Endodermal cell (in vitro differentiated cells): ENCODE results near the gene RPL19. TPM values are rescaled to one million over a fixed set of nuclear protein-coding genes. Genes with fewer than 3 reads are reported as not detected.
A peak's percentile ranks its signal among the peaks of the same experiment; 100 is the strongest.
"Not testable (repeated sequence)": the region's sequence is repeated elsewhere in the genome, so short reads cannot be mapped to it uniquely, and the experiment has no call there.

Experiments
- DNase-seq: peaks from one replicate; pipeline ENCODE4 v3.0.0-alpha.2; 2017
- H3K27ac ChIP-seq: 2 replicates; pipeline ENCODE4 v1.5.1; 2013; ENCODE audit warnings: mild to moderate bottlenecking, low read depth, low read length, moderate library complexity
- H3K27me3 ChIP-seq: 2 replicates; pipeline ENCODE4 v1.6.1; 2013; ENCODE audit warnings: mild to moderate bottlenecking, low read length, moderate library complexity; ENCODE audit not compliant: insufficient read depth, control insufficient read depth, poor library complexity, severe bottlenecking
- H3K36me3 ChIP-seq: 2 replicates; pipeline ENCODE4 v1.7.0; 2013; ENCODE audit warnings: mild to moderate bottlenecking, low read length, moderate library complexity; ENCODE audit not compliant: control insufficient read depth, insufficient read depth
- H3K4me1 ChIP-seq: one replicate; pipeline ENCODE4 v1.7.0; 2013; ENCODE audit warnings: low read length; ENCODE audit not compliant: control insufficient read depth, insufficient read depth
- H3K4me3 ChIP-seq: 2 replicates; pipeline ENCODE4 v1.5.1; 2013; ENCODE audit warnings: mild to moderate bottlenecking, low read length, moderate library complexity
- H3K9ac ChIP-seq: 2 replicates; pipeline ENCODE4 v1.6.1; 2013; ENCODE audit warnings: mild to moderate bottlenecking, low read length, moderate library complexity; ENCODE audit not compliant: poor library complexity, severe bottlenecking; ENCODE audit errors: extremely low read depth
- H3K9me3 ChIP-seq: 2 replicates; pipeline ENCODE4 v1.6.1; 2013; ENCODE audit warnings: mild to moderate bottlenecking, low read length, moderate library complexity; ENCODE audit not compliant: control insufficient read depth
- H3K27ac Mint-ChIP-seq: 2 replicates; pipeline ENCODE4 v1.8.0; 2020; ENCODE audit warnings: mixed read lengths
- H3K27me3 Mint-ChIP-seq: 2 replicates; pipeline ENCODE4 v1.8.0; 2021; ENCODE audit warnings: mild to moderate bottlenecking, mixed read lengths; ENCODE audit not compliant: insufficient read depth
- H3K36me3 Mint-ChIP-seq: 2 replicates; pipeline ENCODE4 v1.8.0; 2020; ENCODE audit warnings: low read depth, mixed read lengths
- H3K4me1 Mint-ChIP-seq: 2 replicates; pipeline ENCODE4 v1.8.0; 2020; ENCODE audit warnings: mixed read lengths
- H3K4me3 Mint-ChIP-seq: 2 replicates; pipeline ENCODE4 v1.8.0; 2020; ENCODE audit warnings: mild to moderate bottlenecking, moderate library complexity, mixed read lengths
- H3K9me3 Mint-ChIP-seq: 2 replicates; pipeline ENCODE4 v1.8.0; 2020; ENCODE audit warnings: mild to moderate bottlenecking, mixed read lengths
- CTCF ChIP-seq: fragments of 200-600 bp; sonication (generic); conservative IDR thresholded peaks from 2 replicates; pipeline ENCODE4 v1.5.0; 2021; ENCODE audit warnings: antibody characterized with exemption, mild to moderate bottlenecking
- WGBS, 2 experiments: methylation state at CpG; one replicate each; pipeline versions ENCODE4 v1.1.5 to v1.1.7; 2013; ENCODE audit warnings: missing lambda C conversion rate in 2 of 2, mixed read lengths in 1 of 2; ENCODE audit not compliant: insufficient coverage in 1 of 2, insufficient read length in 1 of 2; 5-methylcytosine and 5-hydroxymethylcytosine counted together
- total RNA-seq, 2 donors: library from RNA; stranded (reverse); fragmentation: NEBNext Ultra II Directional in 1 of 2; extraction: Animal tissue kit (Norgen Biotek cat#: 25700) in 1 of 2; gene quantifications; 2 replicates in 1 of 2; 3 replicates in 1 of 2; pipeline ENCODE4 v1.2.1, GENCODE V29; 2021

The RPL19 gene
- total RNA-seq, 2 donors from 2014 or later: 1,782 to 1,829 TPM

GRCh38 chr17:39244016-39244599, 44.0 kb downstream of the RPL19 start:
- Histone ChIP-seq H3K9ac (no peak overlapping the region), H3K4me3 (no peak overlapping the region), H3K27me3 (no peaks in the 10 kb centered on the region), H3K4me1 (no peaks in the 10 kb centered on the region), H3K27ac (no peak overlapping the region), H3K36me3 (no peaks in the 10 kb centered on the region), H3K9me3 (no peaks in the 10 kb centered on the region)
- Mint-ChIP-seq H3K9me3 (no peaks in the 10 kb centered on the region), H3K36me3 (no peaks in the 10 kb centered on the region), H3K4me1 (peaks cover 18% of the 10 kb centered on the region), H3K27ac (no peak overlapping the region), H3K4me3 (no peak overlapping the region), H3K27me3 (peaks cover 4% of the 10 kb centered on the region)
- WGBS, 2 experiments: 73 to 81% methylated on average over 4 to 11 of the region's 11 CpGs
- no peak for TF ChIP-seq CTCF
- DNase-seq: peak; percentile 79

GRCh38 chr17:39244600-39245570, 44.8 kb downstream of the RPL19 start:
- H3K4me3 Mint-ChIP-seq: no peak overlapping the region
- 14 to 53% methylated on average over 2 to 6 of the region's 6 CpGs for WGBS, 2 experiments

GRCh38 chr17:39246274-39246673, 46.2 kb downstream of the RPL19 start:
- peak; percentile 31 for TF ChIP-seq CTCF
- DNase-seq: peak; percentile 48
- no peak overlapping the region for H3K4me3 Mint-ChIP-seq
- no peaks in the 10 kb centered on the region for H3K27me3 Mint-ChIP-seq
- H3K4me1 ChIP-seq: no peaks in the 10 kb centered on the region
- H3K4me3 ChIP-seq: no peak overlapping the region
- H3K27ac Mint-ChIP-seq: no peak overlapping the region
- no peak overlapping the region for H3K27ac ChIP-seq
- no peaks in the 10 kb centered on the region for H3K27me3 ChIP-seq
- H3K36me3 ChIP-seq: no peaks in the 10 kb centered on the region
- no peaks in the 10 kb centered on the region for H3K36me3 Mint-ChIP-seq
- H3K9me3 ChIP-seq: no peaks in the 10 kb centered on the region
- 89 to 92% methylated on average over 1 to 2 of the region's 3 CpGs for WGBS, 2 experiments
- peaks cover 17% of the 10 kb centered on the region for H3K4me1 Mint-ChIP-seq
- H3K9ac ChIP-seq: no peak overlapping the region
- no peaks in the 10 kb centered on the region for H3K9me3 Mint-ChIP-seq

More at GRCh38 chr17:39244600-39245570, 44.8 kb downstream of the RPL19 start:
- H3K27me3 Mint-ChIP-seq: no peaks in the 10 kb centered on the region
- no peaks in the 10 kb centered on the region for H3K27me3 ChIP-seq
- H3K4me1 ChIP-seq: no peaks in the 10 kb centered on the region
- H3K27ac Mint-ChIP-seq: no peak overlapping the region
- H3K4me3 ChIP-seq: no peak overlapping the region
- DNase-seq: peak; percentile 100
- H3K4me1 Mint-ChIP-seq: peaks cover 17% of the 10 kb centered on the region
- H3K9ac ChIP-seq: no peak overlapping the region
- TF ChIP-seq CTCF: peak; percentile 97
- H3K9me3 Mint-ChIP-seq: no peaks in the 10 kb centered on the region
- H3K9me3 ChIP-seq: no peaks in the 10 kb centered on the region
- H3K36me3 Mint-ChIP-seq: no peaks in the 10 kb centered on the region
- H3K36me3 ChIP-seq: no peaks in the 10 kb centered on the region
- no peak overlapping the region for H3K27ac ChIP-seq

- not testable (repeated sequence) for H3K4me3 ChIP-seq, H3K27ac Mint-ChIP-seq, H3K27ac ChIP-seq, DNase-seq, H3K9me3 Mint-ChIP-seq, H3K27me3 ChIP-seq, H3K27me3 Mint-ChIP-seq, H3K9me3 ChIP-seq, H3K36me3 Mint-ChIP-seq, H3K4me1 ChIP-seq, H3K4me1 Mint-ChIP-seq, H3K4me3 Mint-ChIP-seq, H3K9ac ChIP-seq, H3K36me3 ChIP-seq
- 97 to 100% methylated on average over 2 to 12 of the region's 12 CpGs for WGBS, 2 experiments
Observed at GRCh38 chr17:39250076-39250475, 50.0 kb downstream of the RPL19 start.
